ENCODE data around the gene CD28.

GRCh38 chr2:203751685-203752271 is 45.3 kb downstream of the CD28 start:
- TF ChIP-seq CTCF (IDR thresholded peaks at IDR 0.05) = no peak
- no peak for TF ChIP-seq POLR2AphosphoS5 (IDR thresholded peaks at IDR 0.05)

Data from suprapubic skin (tissue), 3 donors.